Kidney tubule cell (primary cell): Measurements from ENCODE around the gene VWA7.

Source experiments
- DNase-seq: peaks from one replicate; pipeline ENCODE4 v3.0.0-alpha.2; 2018; ENCODE audit warnings: low spot score

VWA7 gene

DNA sequence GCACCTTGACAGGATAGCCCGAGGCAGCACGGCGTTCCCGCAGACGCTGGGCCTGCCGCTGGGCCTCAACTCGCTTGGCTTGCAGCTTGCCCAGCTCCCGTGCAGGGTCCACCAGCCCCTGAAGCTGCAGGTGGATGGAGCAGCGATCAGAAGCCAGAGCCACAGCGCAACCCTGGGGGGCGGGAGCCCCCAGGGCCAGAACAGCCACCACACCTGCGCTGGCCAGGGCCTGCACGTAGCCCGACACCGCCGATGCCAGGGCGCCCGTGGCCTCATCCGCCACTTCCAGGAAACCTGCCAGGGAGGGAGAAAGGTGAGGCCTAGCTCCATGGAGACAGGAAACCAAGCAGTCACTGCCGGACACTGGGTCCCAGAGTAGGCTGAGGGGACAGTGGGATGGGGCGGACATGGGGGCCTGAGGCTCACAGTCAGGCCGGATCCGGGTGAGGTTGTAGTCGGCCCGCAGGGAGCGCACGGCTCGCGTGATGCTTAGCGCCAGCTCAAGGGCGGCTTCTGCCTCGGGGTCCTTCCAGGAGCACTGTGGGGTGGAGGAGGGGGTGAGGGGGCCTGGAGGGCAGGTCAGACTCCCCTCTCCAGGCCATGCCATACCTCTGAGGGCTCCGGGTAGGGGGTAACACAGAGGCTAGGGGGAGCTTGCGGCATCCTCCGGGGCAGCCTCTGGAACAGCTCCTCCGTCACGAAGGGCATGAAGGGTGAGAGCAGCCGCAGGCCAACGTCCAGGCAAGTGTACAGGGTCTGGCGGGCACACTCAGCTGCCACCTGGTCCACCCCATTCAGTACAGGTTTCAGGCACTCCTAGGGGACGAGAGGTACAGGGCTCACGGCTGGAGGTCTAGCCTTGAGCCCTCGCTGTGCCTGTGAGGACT lies 2.1 kb upstream of the VWA7 start:
- no peak for DNase-seq

DNA sequence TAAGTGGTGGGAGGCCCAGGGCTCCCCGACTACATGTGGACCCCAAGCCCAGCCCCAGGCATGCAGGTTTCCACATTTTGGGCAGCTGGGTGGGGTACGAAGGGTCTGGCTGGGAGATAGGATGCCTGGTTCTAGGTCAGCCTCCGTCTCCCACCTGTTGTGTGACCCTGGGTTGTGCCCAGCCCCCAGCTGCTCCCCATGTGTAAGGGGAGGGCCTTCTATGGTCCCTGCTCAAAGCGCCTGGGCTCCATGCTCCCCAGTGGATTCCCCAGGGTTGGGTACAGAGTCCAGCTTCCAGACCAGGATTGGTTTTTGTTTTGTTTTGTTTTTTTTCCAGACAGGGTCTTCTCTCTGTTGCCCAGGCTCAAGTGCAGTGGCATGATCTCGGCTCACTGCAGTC lies 1.1 kb upstream of the VWA7 start:
- DNase-seq: no peak

DNA sequence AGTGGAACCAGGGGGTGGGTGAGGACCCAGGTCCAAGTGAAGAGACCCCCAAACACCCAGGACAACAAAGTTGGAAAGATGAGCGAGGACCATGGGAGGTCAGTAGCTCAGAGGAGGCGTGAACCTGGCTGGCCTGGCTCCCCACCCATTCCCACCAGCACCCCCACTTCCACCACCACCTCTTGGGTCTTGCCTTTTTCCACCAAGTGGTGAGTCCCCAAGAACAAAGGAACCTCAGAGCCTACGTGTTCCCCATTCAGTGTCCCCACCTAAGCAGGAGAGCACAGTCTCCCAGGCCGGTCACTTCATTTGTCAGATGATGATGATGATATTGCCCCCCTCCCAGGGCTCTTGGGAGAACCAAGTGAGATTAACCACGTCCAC lies 531 bp upstream of the VWA7 start:
- DNase-seq: no peak

DNA sequence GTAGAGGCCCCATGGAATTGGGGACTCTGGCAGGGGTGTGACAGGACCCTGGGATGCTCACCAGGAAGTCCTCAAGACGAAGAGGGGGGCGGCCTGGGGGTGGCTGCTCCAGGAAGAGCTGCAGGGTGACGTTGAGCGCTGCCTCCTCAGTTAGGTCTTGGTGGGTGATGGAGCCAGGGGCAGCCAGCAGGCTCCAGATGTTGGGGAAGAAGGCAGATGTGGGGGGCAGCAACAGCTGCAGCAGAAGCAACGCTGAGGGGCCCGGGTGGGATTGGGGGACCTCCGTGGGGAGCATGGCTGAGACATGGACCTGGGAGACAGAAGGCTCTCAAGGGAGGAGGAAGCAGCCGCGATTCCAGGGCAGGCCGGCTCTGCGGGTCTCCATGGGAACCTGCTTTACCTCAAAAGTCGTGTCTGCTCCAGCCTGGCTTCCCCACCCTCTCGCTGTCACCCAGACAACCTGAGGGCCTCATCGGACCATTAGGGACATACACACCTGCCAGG lies 591 bp downstream of the VWA7 start:
- DNase-seq: no peak

DNA sequence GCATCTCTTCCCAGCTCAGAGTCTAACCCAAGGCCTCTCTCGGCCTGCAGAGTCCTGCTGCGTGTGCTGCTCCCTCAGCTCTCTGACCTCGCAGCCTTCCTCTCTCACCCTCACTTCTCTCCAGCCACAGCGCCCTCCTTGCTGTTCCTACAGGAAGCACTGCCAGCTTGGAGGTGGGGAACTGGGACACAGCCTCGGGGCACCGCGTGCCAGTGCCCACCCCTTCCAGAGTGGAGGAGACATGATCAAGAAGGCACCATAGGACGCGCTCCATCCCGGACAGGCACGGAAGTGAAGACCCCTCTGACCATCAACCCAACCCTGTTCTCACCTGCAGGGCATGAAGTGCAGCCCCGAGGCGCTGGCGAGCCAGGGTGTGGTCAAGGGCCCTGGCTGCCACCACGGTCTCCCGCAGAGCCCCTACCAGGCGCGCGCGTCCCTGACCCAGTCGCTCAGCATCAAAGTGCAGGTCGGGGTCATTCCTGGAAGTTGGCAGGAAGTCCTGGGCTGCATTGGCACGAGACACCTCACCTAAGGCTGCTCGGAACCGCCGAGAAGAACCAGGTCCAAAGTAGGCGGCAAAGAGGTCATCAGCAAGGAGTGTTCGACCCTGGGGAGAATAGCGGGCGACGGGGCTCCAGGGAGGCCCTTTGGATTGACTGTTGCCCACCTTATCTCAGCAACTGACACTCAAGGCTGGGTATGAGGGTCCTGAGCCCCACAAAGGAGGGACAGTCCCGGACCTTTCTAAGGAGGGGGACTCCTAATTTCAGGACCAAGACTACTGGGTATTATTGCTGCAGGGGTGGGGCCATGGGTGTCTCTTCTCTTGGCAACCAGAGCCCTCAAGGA lies 1.3 kb downstream of the VWA7 start:
- no peak for DNase-seq

DNA sequence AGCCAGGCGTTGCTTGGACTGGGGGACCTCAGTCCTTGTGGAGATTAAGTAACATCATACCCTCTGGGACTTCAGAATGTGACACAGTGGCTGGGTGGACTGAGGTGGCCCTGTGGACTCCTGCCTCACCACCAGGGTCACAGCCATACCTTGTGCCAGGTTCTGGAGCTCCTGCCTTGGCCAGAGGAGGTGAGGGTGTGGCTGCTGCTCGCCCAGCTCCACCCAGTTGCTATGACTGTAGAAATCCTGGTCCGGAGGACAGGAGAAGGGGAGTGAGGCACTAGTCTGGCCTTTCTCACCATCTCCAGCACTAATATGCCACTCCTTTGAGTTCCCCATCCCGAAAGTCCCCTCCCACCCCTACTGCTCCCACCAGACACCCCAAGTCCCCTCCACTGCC lies 1.9 kb downstream of the VWA7 start:
- peak; percentile 35 for DNase-seq

DNA sequence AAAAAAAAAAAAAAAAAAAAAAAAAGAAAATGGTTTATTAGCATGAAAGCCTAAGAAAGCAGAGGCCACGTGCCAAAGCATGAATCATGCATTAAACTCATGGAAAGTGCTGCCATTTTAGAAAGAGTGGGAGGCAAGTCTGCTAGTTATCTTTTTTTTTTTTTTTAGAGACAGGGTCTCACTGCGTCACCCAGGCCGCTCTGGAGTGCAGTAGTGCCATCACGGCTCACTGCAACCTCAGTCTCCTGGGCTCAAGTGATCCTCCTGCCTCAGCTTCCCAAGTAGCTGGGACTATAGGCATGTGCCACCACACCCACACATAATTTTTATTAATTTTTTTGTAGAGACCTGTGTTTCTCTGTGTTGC lies 5.2 kb downstream of the VWA7 start:
- DNase-seq: no peak

DNA sequence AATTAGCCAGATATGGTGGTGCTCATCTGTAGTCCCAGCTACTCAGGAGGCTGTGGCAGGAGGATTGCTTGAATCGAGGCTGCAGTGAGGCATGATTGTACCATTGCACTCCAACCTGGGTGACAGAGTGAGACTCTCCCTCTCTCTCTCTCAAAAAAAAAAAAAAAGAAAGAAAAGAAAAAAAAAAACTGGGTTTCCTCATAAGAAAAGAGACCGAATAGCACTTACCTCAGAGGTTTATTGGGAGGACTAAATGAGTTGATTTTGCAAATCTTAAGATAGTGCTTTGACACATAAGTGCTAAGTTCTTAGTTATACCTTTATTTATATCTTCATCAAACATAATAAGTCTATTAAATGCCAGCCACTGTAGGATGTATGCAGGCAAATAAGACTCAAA lies 6.3 kb downstream of the VWA7 start:
- no peak for DNase-seq

DNA sequence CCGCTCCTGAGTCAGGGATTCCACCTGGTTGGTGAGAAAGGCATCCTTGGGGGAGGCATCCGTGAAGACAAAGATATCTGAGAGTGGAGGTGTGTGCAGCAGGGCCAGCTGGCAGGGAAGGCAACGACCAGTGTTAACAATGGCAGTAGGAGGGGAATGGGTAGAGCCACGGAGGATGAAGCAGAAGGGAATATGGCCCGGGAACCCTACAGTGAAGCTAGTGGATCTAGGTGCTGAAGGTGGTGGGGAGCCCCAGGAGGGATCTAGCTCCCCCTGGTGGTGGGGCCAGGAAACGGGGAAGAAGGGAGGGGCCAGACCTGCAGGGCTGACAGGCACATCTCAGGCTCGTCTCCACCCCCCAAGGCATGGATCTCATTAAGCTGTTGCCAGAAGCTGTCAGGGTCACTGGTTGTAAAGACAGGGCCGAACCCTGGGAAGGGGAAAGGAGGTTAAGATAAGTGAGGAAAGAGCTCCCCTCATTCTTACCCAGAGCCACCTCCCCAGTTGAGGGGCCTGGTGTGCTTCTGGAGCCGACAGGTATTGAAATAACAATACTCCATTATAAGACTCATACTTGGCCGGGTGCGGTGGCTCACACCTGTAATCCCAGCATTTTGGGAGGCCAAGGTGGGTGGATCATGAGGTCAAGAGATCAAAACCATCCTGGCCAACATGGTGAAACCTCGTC lies 7.3 kb downstream of the VWA7 start:
- peak; percentile 74 for DNase-seq

DNA sequence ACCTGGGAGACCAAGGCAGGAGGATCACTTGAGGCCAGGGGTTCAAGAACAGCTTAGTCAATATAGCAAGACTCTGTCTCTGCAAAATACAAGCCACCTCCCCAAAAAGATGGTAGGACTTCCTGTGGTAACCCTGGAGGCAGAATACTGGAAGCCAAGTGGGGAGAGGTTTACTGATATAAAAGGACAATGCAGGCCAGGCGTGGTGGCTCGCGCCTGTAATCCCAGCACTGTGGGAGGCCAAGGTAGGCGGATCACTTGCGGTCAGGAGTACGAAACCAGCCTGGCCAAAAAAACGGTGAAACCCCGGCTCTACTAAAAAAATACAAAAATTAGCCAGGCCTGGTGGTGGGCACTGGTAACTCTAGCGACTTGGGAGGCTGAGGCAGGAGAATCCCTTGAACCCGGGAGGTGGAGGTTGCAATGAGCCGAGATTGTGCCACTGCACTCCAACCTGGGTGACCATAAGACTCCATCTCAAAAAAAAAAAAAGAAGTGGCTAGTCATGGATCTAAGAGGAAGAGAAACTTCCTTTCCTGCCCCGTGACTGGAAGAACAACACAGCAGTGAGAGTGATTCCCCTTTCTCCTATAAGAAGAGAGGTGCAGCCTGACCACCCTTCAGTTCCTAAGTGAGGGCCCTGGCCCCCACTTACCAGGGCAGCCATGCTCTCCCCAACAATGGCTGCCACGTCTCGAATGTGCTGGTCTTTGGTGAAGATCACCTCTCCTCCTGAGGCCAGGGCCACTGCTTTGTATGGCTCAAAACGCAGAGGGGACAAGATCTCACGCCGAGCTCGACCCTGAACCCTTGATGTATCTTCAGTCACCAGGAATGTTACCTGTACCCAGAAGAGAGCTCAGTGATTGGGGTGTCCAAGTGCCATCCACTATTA lies 8.5 kb downstream of the VWA7 start:
- no peak for DNase-seq

DNA sequence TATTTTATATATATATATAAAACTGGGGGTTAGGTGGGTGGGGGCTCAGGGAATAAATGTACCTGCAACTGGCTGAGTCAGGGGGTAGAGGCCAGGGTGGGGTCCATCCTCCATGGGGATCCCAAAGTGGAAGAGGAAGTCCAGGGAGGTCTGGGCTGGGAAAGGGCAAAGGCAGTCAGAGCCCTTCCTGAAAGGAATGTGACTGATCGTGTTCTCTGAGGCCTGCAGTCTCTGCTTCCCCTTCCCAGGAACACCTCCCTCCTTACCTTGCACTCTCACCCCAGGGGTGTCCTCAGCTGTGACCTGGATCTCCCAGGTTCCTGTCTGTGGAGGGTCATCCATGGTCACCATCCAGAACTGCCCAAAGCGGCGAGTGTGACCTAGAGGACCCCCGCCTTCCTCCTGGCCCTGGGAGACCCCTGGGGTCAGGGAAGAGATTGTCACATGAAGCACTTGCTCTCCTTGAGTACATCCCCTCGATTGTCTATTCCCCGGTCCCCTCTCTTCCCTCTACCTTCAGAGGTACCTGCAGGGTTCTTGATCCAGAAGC lies 10.0 kb downstream of the VWA7 start:
- peak; percentile 43 for DNase-seq

DNA sequence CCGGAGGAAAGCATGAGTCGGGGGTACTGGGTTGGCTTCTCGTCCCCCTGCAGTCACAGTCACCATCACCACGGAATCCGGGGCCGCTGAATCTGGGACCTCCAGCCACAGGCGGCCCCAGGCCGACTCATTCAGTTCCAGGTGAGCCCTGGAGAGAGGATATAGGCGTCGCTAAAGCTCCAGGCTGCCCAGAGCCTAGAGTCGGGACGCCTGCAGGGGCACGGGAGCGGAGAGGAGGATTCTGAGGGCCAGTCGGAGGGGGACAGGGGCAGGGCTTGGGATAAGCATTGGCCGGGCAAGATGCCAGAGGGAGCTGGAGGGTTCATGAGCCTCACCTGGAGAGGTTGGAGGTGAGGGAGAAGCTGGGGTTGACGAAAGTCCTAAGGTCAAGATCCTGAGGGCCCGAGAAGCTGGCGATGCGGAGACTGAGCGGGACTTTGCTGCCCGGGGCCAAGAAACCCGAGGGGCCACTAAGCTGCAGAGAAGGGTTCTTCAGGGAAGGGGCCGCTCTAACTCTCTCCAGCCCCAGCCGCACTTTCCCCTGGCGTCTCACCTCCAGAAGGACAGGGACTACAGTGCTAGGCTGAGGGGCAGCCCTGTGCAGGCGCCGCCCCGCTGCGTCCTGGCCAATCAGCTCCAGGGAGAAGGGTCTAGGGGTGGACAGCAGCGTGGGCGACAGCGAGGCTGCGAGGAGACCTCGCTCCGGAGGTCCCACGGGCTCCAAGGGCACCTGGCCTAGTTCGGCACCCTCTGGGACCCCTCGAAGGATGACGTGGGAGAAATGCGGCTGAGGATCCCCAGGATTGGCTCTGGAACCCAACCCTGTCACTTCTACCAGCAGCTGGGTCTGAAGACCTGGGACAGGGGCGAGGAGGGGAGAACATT lies 11.0 kb downstream of the VWA7 start:
- no peak for DNase-seq

DNA sequence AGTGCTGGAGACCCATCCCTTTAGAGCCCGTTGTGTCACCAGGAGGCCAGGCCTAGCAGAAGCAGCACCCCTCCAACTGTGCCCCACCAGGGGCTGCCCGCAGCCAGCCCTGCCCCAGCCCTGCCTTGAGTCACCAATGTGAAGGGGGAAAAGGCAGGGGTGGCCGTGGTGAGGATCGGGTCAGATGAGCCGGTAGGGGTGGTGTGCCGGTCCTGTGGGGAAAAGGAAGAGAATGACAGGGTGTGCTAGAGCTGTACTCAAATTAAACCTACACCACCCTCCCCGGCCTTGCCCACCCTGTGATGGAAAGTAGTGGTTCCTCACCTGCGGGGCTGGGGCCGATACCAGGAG lies 11.6 kb downstream of the VWA7 start:
- no peak for DNase-seq

DNA sequence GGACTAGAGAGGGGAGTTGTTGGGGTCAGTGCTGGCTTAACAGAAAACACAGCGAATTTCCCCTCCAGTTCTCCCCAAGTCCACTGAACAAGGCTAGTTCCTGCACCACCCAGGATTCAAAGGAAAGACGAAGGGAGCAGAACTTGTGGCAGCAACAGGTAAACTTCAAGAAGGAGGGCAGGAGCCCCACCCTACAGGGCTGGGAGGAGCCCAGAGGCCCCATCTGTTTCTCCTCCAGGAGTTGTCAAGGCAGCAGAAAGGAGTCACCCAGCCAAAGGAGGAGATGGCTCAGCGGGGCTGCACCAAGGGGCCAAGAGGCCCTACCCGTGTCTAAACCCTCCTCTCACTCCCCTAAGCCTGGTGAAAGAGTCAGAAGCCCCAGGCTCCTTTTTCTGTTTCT lies 12.9 kb downstream of the VWA7 start:
- no peak for DNase-seq

DNA sequence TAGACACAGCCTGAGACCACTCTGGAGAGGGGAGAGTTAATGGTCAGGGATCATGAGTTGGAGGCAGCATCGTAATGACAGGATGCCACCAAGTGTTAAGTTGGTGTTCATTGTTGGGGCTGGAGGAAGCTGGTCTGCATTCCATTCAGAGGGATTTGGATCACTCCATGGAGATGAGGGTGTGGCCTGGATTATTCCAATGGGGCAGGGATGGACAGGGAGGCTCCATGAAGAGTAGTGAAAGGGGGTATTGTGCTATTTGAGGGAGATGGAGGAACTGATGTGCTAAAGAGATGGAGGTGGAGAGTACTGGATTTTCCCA lies 13.5 kb downstream of the VWA7 start:
- DNase-seq: peak; percentile 59

DNA sequence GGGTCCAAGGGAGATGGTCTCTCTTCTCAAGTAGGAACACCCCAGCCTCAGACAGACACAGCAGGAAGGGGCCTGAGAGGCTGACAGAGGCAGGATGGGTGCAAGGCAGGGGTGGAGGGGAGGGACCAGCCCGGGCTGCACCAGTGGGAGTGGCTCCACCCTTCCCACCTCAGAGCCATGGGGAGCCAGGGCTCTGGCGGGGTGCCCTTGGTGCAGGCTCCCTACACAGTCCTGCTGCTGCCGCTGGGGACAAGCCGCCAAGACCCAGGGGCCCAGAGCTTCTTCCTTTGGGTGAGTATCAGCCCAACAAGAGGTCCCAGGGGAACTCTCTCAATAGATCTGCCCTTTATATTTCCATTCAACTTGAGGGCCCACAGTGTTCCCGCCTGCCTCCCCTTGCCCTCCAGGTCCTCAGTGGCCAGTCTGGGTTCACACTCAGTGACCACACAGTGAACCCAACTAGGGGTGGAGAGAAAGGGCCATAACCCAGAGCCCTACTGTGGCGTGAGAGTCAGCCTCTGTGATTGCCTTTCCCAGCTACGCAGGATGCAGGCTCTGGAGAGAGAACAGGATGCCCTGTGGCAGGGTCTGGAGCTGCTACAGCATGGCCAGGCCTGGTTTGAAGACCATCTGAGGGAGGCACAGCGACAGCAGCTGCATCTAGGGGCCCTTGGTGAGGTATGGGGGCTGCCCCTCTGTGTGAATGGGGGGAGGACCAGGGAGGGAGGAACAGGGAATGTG lies 14.1 kb downstream of the VWA7 start:
- DNase-seq: no peak

DNA sequence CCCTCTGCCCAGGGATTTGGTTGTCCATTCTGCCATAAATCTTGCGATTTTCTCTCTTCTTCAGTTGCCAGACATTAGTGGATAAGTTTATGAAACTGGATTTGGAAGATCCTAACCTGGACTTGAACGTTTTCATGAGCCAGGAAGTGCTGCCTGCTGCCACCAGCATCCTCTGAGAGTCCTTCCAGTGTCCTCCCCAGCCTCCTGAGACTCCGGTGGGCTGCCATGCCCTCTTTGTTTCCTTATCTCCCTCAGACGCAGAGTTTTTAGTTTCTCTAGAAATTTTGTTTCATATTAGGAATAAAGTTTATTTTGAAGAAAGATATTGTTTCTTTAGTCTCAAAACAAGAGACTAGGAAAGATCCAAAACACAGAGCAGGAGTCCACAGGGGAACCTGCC lies 14.8 kb downstream of the VWA7 start, which contains the start of gene SAPCD1:
Gene SAPCD1 (plus strand): TSS at position 301 of the 400 bp plus-strand sequence. CDS start 399 bp downstream, outside the sequence.
- no peak for DNase-seq

DNA sequence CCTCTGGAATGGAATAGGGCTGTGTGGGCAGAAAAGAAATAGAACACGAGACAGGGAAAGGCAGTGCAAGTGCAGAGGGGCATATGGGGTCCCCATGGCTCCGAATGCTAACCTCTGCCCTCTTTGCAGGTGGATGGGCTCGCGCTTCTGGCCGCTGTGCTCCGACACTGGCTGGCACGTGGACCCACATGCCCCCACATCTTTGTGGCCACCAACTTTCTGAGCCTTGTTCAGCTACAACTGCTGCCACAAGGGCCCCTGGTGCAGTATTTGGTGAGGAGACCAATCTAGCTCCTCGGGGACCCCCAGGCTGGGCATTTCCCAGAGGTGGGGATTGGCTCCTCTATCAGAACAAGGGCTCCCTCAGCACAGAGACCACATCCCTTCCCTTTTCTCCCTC lies 15.8 kb downstream of the VWA7 start:
- no peak for DNase-seq

DNA sequence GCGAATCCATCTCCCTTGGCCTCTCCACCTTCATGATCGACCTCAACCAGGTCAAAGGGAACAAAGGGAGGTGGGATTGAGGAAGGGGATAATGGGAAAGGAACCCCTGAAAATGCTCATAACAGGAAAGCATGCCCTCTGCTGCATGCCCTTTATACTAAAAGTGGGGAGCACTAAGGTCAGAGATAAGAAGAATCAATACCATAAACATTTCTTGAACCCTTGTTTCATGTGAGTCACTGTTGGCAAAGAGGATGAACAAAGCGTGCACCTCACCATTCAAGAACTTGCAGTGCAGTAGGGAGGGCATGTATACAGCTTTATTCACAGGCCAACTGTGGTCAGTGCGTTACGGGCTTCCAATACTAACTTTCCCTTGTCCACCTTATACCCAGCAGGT lies 16.3 kb downstream of the VWA7 start:
- DNase-seq: no peak

DNA sequence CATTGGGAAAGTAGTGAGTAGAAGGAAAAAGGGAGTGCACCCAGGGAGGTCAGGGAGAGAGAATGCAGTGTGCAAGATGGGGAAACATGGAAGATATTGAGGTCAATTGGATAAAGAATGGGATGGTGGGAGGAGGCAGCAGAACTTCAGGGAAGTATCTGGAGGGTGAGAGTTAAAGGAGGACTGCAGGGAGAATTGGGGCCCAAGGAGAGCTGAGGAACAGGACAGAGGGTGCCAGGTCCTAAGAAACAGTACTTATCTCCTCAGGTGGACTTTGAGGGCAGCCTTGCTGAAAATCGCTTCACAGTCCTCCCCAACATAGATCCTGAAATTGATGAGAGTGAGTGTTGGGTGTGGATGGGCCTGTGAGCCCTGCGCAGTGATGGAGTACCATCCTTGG lies 18.8 kb downstream of the VWA7 start:
- no peak for DNase-seq
